Measurements from ENCODE around the gene TDRD3.

Gene TDRD3

GRCh38 chr13:60511637-60512036, 114.6 kb downstream of the TDRD3 start:
- Histone ChIP-seq H3K4me3 (ENCODE audit: low read length) (no peak overlapping the region), H3K27me3 (ENCODE audit: insufficient read depth, low read length) (no peaks in the 10 kb centered on the region), H3K36me3 (ENCODE audit: insufficient read depth, low read length) (peaks cover 29% of the 10 kb centered on the region), H3K27ac (ENCODE audit: low read depth, low read length) (peak overlapping the region; percentile 55), H3K9ac (ENCODE audit: low read depth, low read length) (no peak overlapping the region), H3K4me1 (ENCODE audit: insufficient read depth, low read length) (peaks cover 20% of the 10 kb centered on the region), H3K9me3 (ENCODE audit: insufficient read depth, low read depth, low read length) (peaks cover 16% of the 10 kb centered on the region)
- WGBS = 81% methylated on average over 2 of the region's 2 CpGs

DNA sequence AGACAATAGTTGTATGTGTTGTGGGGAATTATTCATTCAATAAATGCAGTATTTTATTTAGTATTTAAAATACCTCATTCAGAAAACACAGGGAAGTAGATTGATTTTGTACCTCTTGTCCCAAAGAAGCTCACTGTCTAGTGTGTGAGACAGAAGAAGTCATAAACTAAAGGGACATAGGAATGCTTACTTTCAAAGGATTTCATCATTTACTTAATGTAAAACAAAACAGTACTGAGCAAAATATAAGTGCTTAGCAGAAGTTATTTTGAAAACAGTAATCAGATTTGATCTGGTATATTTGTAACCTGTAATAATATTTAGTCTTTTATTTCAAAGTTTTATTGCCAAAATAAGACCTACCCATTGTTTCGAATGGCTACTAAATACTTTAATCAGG, 117.9 kb downstream of the TDRD3 start:
- Histone ChIP-seq H3K4me3 (ENCODE audit: low read length) (no peak overlapping the region), H3K27ac (ENCODE audit: low read depth, low read length) (no peak overlapping the region), H3K27me3 (ENCODE audit: insufficient read depth, low read length) (no peaks in the 10 kb centered on the region), H3K9ac (ENCODE audit: low read depth, low read length) (no peak overlapping the region), H3K4me1 (ENCODE audit: insufficient read depth, low read length) (peaks cover 15% of the 10 kb centered on the region), H3K9me3 (ENCODE audit: insufficient read depth, low read depth, low read length) (peaks cover 15% of the 10 kb centered on the region), H3K36me3 (ENCODE audit: insufficient read depth, low read length) (peaks cover 25% of the 10 kb centered on the region)
- 100% methylated on average over 1 of the region's 1 CpG for WGBS

- Histone ChIP-seq H3K9ac (ENCODE audit: low read depth, low read length) (no peak overlapping the region), H3K4me3 (ENCODE audit: low read length) (no peak overlapping the region), H3K4me1 (ENCODE audit: insufficient read depth, low read length) (peaks cover 4% of the 10 kb centered on the region; the same call in 1 of the 2 replicates)
Measured at GRCh38 chr13:60519496-60519895, 122.5 kb downstream of the TDRD3 start.

GRCh38 chr13:60520902-60521569, 124.0 kb downstream of the TDRD3 start:
- no peak overlapping the region for H3K9ac ChIP-seq (ENCODE audit: low read depth, low read length)
- H3K27ac ChIP-seq (ENCODE audit: low read depth, low read length) = no peak overlapping the region
- WGBS = 96% methylated on average over 3 of the region's 4 CpGs
- H3K4me3 ChIP-seq (ENCODE audit: low read length) = no peak overlapping the region
- peaks cover 4% of the 10 kb centered on the region; the same call in 1 of the 2 replicates for H3K36me3 ChIP-seq (ENCODE audit: insufficient read depth, low read length)
- H3K9me3 ChIP-seq (ENCODE audit: insufficient read depth, low read depth, low read length) = no peaks in the 10 kb centered on the region
- peaks cover 4% of the 10 kb centered on the region; the same call in 1 of the 2 replicates for H3K4me1 ChIP-seq (ENCODE audit: insufficient read depth, low read length)
- H3K27me3 ChIP-seq (ENCODE audit: insufficient read depth, low read length) = no peaks in the 10 kb centered on the region

More at GRCh38 chr13:60519496-60519895, 122.5 kb downstream of the TDRD3 start:
- H3K27ac ChIP-seq (ENCODE audit: low read depth, low read length) = no peak overlapping the region
- H3K9me3 ChIP-seq (ENCODE audit: insufficient read depth, low read depth, low read length) = no peaks in the 10 kb centered on the region
- no peaks in the 10 kb centered on the region for H3K27me3 ChIP-seq (ENCODE audit: insufficient read depth, low read length)
- H3K36me3 ChIP-seq (ENCODE audit: insufficient read depth, low read length) = peaks cover 9% of the 10 kb centered on the region; the same call in 1 of the 2 replicates

DNA sequence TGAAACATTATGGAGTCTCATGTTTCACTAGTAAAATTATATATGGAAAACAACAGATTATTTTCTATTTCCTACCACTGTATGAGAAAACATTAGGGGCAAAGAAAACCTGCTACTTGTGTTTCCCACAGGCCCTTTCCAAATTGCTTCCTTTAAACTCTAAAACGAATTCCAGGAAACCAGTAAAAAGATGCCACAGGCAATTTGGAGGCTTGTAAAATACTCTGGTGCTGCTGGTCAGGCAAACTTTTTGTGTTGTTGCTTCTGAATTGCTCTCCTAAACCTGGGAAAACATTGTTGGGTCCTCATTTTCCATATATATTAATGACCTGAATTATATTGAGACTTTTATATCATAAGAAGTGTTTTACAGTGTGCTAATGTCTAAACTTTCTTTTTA, 141.5 kb downstream of the TDRD3 start:
- no peaks in the 10 kb centered on the region for H3K36me3 ChIP-seq (ENCODE audit: insufficient read depth, low read length)

GRCh38 chr13:60540276-60540675, 143.3 kb downstream of the TDRD3 start:
- Histone ChIP-seq H3K4me3 (ENCODE audit: low read length) (no peak overlapping the region), H3K27ac (ENCODE audit: low read depth, low read length) (no peak overlapping the region), H3K9me3 (ENCODE audit: insufficient read depth, low read depth, low read length) (no peaks in the 10 kb centered on the region), H3K9ac (ENCODE audit: low read depth, low read length) (no peak overlapping the region), H3K36me3 (ENCODE audit: insufficient read depth, low read length) (no peaks in the 10 kb centered on the region), H3K4me1 (ENCODE audit: insufficient read depth, low read length) (0 out of 2 replicates have a peak, but pooled peaks cover 8% of the 10 kb centered on the region), H3K27me3 (ENCODE audit: insufficient read depth, low read length) (no peaks in the 10 kb centered on the region)
- WGBS = no CpG with 5 or more reads among the region's 4 CpGs

More for the DNA sequence above, 141.5 kb downstream of the TDRD3 start:
- Histone ChIP-seq H3K27me3 (ENCODE audit: insufficient read depth, low read length) (no peaks in the 10 kb centered on the region), H3K9me3 (ENCODE audit: insufficient read depth, low read depth, low read length) (no peaks in the 10 kb centered on the region), H3K4me3 (ENCODE audit: low read length) (no peak overlapping the region), H3K27ac (ENCODE audit: low read depth, low read length) (no peak overlapping the region), H3K9ac (ENCODE audit: low read depth, low read length) (no peak overlapping the region), H3K4me1 (ENCODE audit: insufficient read depth, low read length) (0 out of 2 replicates have a peak, but pooled peaks cover 8% of the 10 kb centered on the region)
- 78% methylated on average over 1 of the region's 1 CpG for WGBS

- 95% methylated on average over 4 of the region's 5 CpGs for WGBS
Measured at GRCh38 chr13:60562096-60562780, 165.2 kb downstream of the TDRD3 start.

DNA sequence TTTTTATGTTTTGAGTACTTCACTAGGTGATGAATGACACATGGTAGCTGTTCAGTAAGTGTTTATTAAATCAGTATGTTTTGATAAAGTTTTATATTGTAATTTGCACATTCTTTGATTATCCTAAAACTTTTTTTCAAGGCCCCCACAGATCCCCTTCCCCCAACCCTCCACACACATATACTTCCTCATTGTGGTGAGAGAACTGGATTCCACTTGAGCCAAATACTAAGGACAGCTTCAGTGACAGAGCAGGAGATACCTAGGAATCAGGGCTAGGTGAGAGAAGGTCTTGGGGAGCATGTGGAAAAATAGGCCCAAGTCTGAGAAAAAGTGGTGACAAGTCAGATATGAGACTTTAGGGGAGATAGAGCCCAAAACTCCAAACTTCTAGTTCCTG, 174.6 kb downstream of the TDRD3 start:
- peaks cover 49% of the 10 kb centered on the region for H3K4me1 ChIP-seq (ENCODE audit: insufficient read depth, low read length)
- no peak overlapping the region for H3K4me3 ChIP-seq (ENCODE audit: low read length)
- peak overlapping the region; percentile 76 for H3K27ac ChIP-seq (ENCODE audit: low read depth, low read length)
- H3K36me3 ChIP-seq (ENCODE audit: insufficient read depth, low read length) = peaks cover 8% of the 10 kb centered on the region; the same call in 1 of the 2 replicates
- no peak overlapping the region for H3K9ac ChIP-seq (ENCODE audit: low read depth, low read length)
- H3K27me3 ChIP-seq (ENCODE audit: insufficient read depth, low read length) = no peaks in the 10 kb centered on the region
- no peaks in the 10 kb centered on the region for H3K9me3 ChIP-seq (ENCODE audit: insufficient read depth, low read depth, low read length)

More at GRCh38 chr13:60562096-60562780, 165.2 kb downstream of the TDRD3 start:
- Histone ChIP-seq H3K4me1 (ENCODE audit: insufficient read depth, low read length) (peaks cover 14% of the 10 kb centered on the region), H3K27ac (ENCODE audit: low read depth, low read length) (no peak overlapping the region), H3K36me3 (ENCODE audit: insufficient read depth, low read length) (no peaks in the 10 kb centered on the region), H3K9ac (ENCODE audit: low read depth, low read length) (no peak overlapping the region), H3K9me3 (ENCODE audit: insufficient read depth, low read depth, low read length) (no peaks in the 10 kb centered on the region), H3K27me3 (ENCODE audit: insufficient read depth, low read length) (no peaks in the 10 kb centered on the region), H3K4me3 (ENCODE audit: low read length) (no peak overlapping the region)

DNA sequence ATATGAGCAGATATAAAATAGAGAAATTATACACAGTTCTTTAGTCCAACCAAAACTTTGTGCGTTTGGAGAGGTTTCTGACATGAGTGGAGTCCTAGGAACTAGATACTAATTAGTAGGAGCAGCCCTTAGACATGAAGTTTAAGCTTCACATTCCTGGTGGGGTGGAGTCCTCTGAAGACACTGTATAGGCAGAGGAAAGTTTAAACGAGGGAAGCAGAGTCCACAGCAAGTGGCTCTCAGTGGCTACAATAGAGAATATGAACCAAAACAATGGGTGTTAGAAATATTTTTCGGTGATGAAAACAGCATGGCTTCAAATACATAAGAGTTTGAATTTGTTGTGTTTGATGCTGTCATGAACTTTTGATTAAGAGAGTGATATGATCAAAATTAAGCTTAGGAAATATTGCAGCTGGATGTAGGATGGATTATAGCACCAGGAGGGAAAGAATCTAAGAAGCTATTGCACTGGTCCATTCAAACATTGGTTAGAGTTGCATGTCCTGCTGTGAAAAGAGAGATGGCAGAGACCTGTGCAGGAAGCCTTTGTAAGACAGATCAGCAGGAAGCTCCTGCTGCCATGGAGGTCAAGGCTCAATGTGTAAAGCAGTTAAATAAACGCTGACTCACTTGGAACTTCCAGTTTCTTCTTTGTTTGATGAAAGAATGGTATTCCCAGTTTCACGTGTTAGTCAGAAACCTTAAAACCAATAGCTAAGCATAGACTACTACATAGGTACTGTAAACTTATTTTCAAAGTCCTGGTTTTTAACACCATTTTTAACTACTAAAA, 175.2 kb downstream of the TDRD3 start:
- peaks cover 8% of the 10 kb centered on the region; the same call in 1 of the 2 replicates for H3K36me3 ChIP-seq (ENCODE audit: insufficient read depth, low read length)
- no peaks in the 10 kb centered on the region for H3K9me3 ChIP-seq (ENCODE audit: insufficient read depth, low read depth, low read length)
- H3K4me3 ChIP-seq (ENCODE audit: low read length) = no peak overlapping the region
- peaks cover 42% of the 10 kb centered on the region for H3K4me1 ChIP-seq (ENCODE audit: insufficient read depth, low read length)
- no peaks in the 10 kb centered on the region for H3K27me3 ChIP-seq (ENCODE audit: insufficient read depth, low read length)
- peak overlapping the region; percentile 87 for H3K27ac ChIP-seq (ENCODE audit: low read depth, low read length)
- peak overlapping the region; percentile 42 for H3K9ac ChIP-seq (ENCODE audit: low read depth, low read length)
- 55% methylated on average over 4 of the region's 5 CpGs for WGBS

DNA sequence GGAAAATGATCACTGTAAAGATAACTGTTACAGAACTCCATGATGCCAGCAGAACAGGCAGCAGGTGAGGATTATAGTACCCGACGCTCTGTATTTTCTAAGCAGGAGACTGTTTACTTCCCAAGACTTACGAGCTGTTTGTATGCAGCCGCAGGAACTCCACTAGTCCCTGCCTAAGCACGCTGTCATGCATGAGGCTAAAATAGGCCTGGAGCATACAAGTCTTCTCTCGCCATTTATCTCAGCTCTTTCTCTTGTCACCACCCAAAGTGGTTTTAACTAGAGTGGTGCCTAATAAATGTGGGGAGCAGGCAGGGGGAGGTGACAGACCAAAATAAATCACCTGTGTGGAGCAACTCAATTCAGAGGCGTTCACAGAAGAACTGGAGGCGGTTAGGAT, 175.8 kb downstream of the TDRD3 start:
- 51% methylated on average over 8 of the region's 8 CpGs for WGBS
- Histone ChIP-seq H3K9ac (ENCODE audit: low read depth, low read length) (peak overlapping the region; percentile 42), H3K4me3 (ENCODE audit: low read length) (no peak overlapping the region), H3K36me3 (ENCODE audit: insufficient read depth, low read length) (peaks cover 8% of the 10 kb centered on the region; the same call in 1 of the 2 replicates), H3K27ac (ENCODE audit: low read depth, low read length) (peak overlapping the region; percentile 87), H3K4me1 (ENCODE audit: insufficient read depth, low read length) (peaks cover 42% of the 10 kb centered on the region), H3K27me3 (ENCODE audit: insufficient read depth, low read length) (no peaks in the 10 kb centered on the region), H3K9me3 (ENCODE audit: insufficient read depth, low read depth, low read length) (no peaks in the 10 kb centered on the region)

DNA sequence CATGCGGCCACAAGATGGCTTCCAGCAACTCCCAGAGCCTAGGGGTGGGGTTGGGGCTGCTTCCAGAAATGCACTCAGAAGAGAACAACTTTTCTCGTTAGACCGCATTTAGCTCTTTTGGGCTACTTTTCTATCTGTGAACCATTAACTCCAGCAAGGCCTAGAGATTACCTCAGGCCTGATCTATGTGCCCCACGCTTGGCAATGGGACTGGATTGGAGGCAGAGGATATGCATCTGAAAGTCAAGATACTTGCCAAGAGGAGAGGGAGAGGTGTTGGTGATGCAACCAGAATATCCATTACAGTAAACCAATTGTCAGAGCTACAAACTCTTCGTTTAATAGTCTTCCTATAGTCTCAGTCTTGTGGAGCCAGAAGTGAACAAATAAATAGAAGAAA, 177.7 kb downstream of the TDRD3 start:
- H3K27ac ChIP-seq (ENCODE audit: low read depth, low read length) = no peak overlapping the region
- 93% methylated on average over 5 of the region's 5 CpGs for WGBS
- H3K9ac ChIP-seq (ENCODE audit: low read depth, low read length) = no peak overlapping the region
- no peak overlapping the region for H3K4me3 ChIP-seq (ENCODE audit: low read length)
- H3K4me1 ChIP-seq (ENCODE audit: insufficient read depth, low read length) = peaks cover 42% of the 10 kb centered on the region
- no peaks in the 10 kb centered on the region for H3K27me3 ChIP-seq (ENCODE audit: insufficient read depth, low read length)
- H3K9me3 ChIP-seq (ENCODE audit: insufficient read depth, low read depth, low read length) = no peaks in the 10 kb centered on the region
- no peaks in the 10 kb centered on the region for H3K36me3 ChIP-seq (ENCODE audit: insufficient read depth, low read length)

Measured in HUES64 (cell line).